OCI-LY1 (cell line): Measurements from ENCODE around the gene MED27.

Experiments used
- H2AFZ ChIP-seq: fragments of 200-600 bp; sonication (generic), shearing (Covaris generic); 2 replicates; pipeline ENCODE4 v1.6.0; 2014; ENCODE audit warnings: antibody characterized with exemption, mild to moderate bottlenecking, low read length
- H3F3A ChIP-seq: fragments of 200-600 bp; sonication (generic), shearing (Covaris generic); 2 replicates; pipeline ENCODE4 v1.6.0; 2014; ENCODE audit warnings: mild to moderate bottlenecking, antibody characterized with exemption, low read length, moderate library complexity; ENCODE audit not compliant: insufficient read depth
- H3K27ac ChIP-seq: fragments of 200-600 bp; sonication (generic); 2 replicates; pipeline ENCODE4 v1.5.1; 2014; ENCODE audit warnings: low read length, mixed run types, mild to moderate bottlenecking, low read depth; ENCODE audit not compliant: poor library complexity, severe bottlenecking
- H3K27me3 ChIP-seq: fragments of 200-600 bp; sonication (generic); 2 replicates; pipeline ENCODE4 v1.6.0; 2014; ENCODE audit warnings: antibody characterized with exemption, mild to moderate bottlenecking, low read length, moderate library complexity; ENCODE audit not compliant: insufficient read depth
- H3K36me3 ChIP-seq: fragments of 200-600 bp; sonication (generic); 2 replicates; pipeline ENCODE4 v1.6.1; 2014; ENCODE audit warnings: mild to moderate bottlenecking, antibody characterized with exemption, low read length, moderate library complexity, mixed read lengths; ENCODE audit not compliant: insufficient read depth
- H3K4me1 ChIP-seq: fragments of 200-600 bp; sonication (generic); 2 replicates; pipeline ENCODE4 v1.5.1; 2014; ENCODE audit warnings: mild to moderate bottlenecking, low read length, moderate library complexity; ENCODE audit not compliant: insufficient read depth, severe bottlenecking
- H3K4me2 ChIP-seq: fragments of 200-600 bp; sonication (generic), shearing (Covaris generic); 2 replicates; pipeline ENCODE4 v1.6.1; 2014; ENCODE audit warnings: low read length
- H3K4me3 ChIP-seq: fragments of 200-600 bp; sonication (generic); 2 replicates; pipeline ENCODE4 v1.5.1; 2014; ENCODE audit warnings: low read length, low read depth, mild to moderate bottlenecking, mixed read lengths; ENCODE audit not compliant: poor library complexity, severe bottlenecking
- H3K79me2 ChIP-seq: fragments of 200-600 bp; shearing (Covaris generic); 2 replicates; pipeline ENCODE4 v1.6.1; 2016; ENCODE audit warnings: mixed run types, low read length, mixed read lengths; ENCODE audit not compliant: insufficient read depth
- H3K9ac ChIP-seq: fragments of 200-600 bp; sonication (generic), shearing (Covaris generic); 2 replicates; pipeline ENCODE4 v1.6.1; 2014; ENCODE audit warnings: mild to moderate bottlenecking, low read length, mixed read lengths
- H3K9me2 ChIP-seq: fragments of 200-600 bp; sonication (generic), shearing (Covaris generic); 2 replicates; pipeline ENCODE4 v1.6.1; 2014; ENCODE audit warnings: low read depth, mild to moderate bottlenecking, low read length, mixed read lengths
- H3K9me3 ChIP-seq: fragments of 200-600 bp; shearing (Covaris generic); 2 replicates; pipeline ENCODE4 v1.6.1; 2014; ENCODE audit warnings: low read length, mixed read lengths
- H4K20me1 ChIP-seq: fragments of 200-600 bp; sonication (generic), shearing (Covaris generic); 2 replicates; pipeline ENCODE4 v1.6.0; 2016; ENCODE audit warnings: mild to moderate bottlenecking, low read length; ENCODE audit not compliant: insufficient read depth
- EZH2 ChIP-seq: fragments of 200-600 bp; sonication (generic), shearing (Covaris generic); IDR thresholded peaks from 2 replicates; pipeline ENCODE4 v1.8.0; 2017; ENCODE audit warnings: borderline replicate concordance, mixed run types, mild to moderate bottlenecking, antibody characterized with exemption, low read length, moderate library complexity, mixed read lengths
- TF ChIP-seq, protein P1 (sequence below): fragments of 200-600 bp; sonication (generic), shearing (Covaris generic); IDR thresholded peaks from 2 replicates; pipeline ENCODE4 v1.5.1; 2017; ENCODE audit warnings: mild to moderate bottlenecking, antibody characterized with exemption, low read length, moderate library complexity, mixed read lengths

Gene MED27

DNA sequence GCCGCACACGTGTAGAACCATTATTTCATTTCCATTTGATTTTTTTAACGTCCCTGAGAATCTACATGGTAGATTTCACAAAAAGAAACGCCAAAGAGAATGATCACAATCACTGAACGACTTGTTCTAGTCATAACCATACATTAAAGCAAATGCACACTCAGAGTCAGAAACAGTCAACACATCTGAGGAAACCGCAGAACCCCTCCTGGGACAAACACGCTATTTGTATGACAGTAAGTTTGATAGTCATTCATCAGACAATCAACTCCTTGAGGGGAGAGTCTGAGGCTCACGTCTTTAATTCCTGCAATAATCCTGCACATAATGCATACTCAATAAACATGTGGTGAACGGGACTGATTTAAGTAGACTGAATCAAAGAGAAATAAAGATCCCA is 129.2 kb downstream of the MED27 start:
- Histone ChIP-seq H3K79me2 (no peaks in the 10 kb centered on the region), H3K27ac (no peak overlapping the region), H2AFZ (no peak overlapping the region), H3F3A (no peaks in the 10 kb centered on the region), H3K9ac (no peak overlapping the region), H3K9me2 (no peaks in the 10 kb centered on the region), H3K4me1 (no peaks in the 10 kb centered on the region), H4K20me1 (no peaks in the 10 kb centered on the region), H3K36me3 (no peaks in the 10 kb centered on the region), H3K4me3 (no peak overlapping the region), H3K4me2 (no peak overlapping the region), H3K9me3 (no peaks in the 10 kb centered on the region), H3K27me3 (no peaks in the 10 kb centered on the region)
- TF ChIP-seq, protein P1, sequence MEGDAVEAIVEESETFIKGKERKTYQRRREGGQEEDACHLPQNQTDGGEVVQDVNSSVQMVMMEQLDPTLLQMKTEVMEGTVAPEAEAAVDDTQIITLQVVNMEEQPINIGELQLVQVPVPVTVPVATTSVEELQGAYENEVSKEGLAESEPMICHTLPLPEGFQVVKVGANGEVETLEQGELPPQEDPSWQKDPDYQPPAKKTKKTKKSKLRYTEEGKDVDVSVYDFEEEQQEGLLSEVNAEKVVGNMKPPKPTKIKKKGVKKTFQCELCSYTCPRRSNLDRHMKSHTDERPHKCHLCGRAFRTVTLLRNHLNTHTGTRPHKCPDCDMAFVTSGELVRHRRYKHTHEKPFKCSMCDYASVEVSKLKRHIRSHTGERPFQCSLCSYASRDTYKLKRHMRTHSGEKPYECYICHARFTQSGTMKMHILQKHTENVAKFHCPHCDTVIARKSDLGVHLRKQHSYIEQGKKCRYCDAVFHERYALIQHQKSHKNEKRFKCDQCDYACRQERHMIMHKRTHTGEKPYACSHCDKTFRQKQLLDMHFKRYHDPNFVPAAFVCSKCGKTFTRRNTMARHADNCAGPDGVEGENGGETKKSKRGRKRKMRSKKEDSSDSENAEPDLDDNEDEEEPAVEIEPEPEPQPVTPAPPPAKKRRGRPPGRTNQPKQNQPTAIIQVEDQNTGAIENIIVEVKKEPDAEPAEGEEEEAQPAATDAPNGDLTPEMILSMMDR, result no peak
- TF ChIP-seq EZH2, result no peak

DNA sequence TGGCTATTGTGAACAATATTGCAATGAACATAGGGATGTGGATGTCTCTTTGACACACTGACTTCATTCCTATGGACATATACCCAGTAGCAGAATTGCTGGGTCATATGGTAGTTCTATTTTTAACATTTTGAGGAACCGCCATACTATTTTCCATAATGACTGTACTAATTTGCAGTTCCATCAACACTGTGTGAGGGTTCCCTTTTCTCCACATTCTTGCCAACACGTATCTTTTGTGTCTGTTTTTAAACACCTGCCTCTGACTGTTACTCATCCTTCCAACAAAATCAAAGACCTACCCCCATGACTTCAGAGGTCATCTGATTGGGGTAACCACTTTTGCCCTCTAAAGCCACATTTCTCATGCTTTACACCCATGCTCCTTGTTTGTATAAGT is 133.5 kb downstream of the MED27 start:
- no peak overlapping the region for H2AFZ ChIP-seq
- no peaks in the 10 kb centered on the region for H3F3A ChIP-seq
- H3K36me3 ChIP-seq, result no peaks in the 10 kb centered on the region
- H3K4me3 ChIP-seq, result no peak overlapping the region
- H3K27me3 ChIP-seq, result no peaks in the 10 kb centered on the region
- no peaks in the 10 kb centered on the region for H3K4me1 ChIP-seq
- no peaks in the 10 kb centered on the region for H3K9me3 ChIP-seq
- no peak overlapping the region for H3K9ac ChIP-seq
- TF ChIP-seq, protein P1, result no peak
- TF ChIP-seq EZH2, result no peak
- no peak overlapping the region for H3K27ac ChIP-seq
- H3K4me2 ChIP-seq, result no peak overlapping the region
- no peaks in the 10 kb centered on the region for H3K79me2 ChIP-seq
- H3K9me2 ChIP-seq, result no peaks in the 10 kb centered on the region
- H4K20me1 ChIP-seq, result no peaks in the 10 kb centered on the region

DNA sequence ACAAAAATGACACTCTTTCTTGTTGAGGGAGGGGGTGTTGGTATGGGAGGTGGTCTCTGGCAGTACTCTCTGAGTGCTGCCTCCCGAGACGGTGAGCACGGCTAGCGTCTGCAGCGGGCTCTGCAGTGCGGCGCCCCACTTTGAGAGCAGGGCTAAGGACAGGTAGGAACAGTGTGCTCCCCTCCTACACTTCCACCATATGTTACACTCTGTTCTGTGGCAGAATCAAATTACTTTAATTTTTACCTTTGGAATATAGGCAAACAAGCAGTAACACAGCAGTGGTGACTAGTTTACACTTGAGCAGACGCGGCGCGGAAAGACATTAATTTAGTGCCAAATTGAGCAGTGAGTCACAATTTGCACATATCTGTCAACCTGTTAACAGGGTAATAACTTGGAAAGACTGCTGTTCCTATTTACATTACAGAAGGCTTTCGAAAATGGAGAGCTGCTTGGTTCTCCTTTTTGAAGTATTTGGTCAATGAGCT is 136.3 kb downstream of the MED27 start:
- Histone ChIP-seq H3K9me3 (no peaks in the 10 kb centered on the region), H3K9ac (no peak overlapping the region), H4K20me1 (no peaks in the 10 kb centered on the region), H3K4me2 (no peak overlapping the region), H3K9me2 (no peaks in the 10 kb centered on the region), H3K27me3 (no peaks in the 10 kb centered on the region), H3K79me2 (no peaks in the 10 kb centered on the region), H3K36me3 (no peaks in the 10 kb centered on the region), H3K4me3 (no peak overlapping the region), H3K27ac (no peak overlapping the region), H2AFZ (no peak overlapping the region), H3F3A (no peaks in the 10 kb centered on the region), H3K4me1 (no peaks in the 10 kb centered on the region)
- TF ChIP-seq EZH2, result no peak
- TF ChIP-seq, protein P1, result no peak
